ENCODE data around the gene PRKAA1. TPM values are rescaled to one million over a fixed set of nuclear protein-coding genes. Genes with fewer than 3 reads are reported as not detected.

The PRKAA1 gene
- total and polyA plus RNA-seq, 4 donors, result 20.5 to 104 (median 76.2) TPM

DNA sequence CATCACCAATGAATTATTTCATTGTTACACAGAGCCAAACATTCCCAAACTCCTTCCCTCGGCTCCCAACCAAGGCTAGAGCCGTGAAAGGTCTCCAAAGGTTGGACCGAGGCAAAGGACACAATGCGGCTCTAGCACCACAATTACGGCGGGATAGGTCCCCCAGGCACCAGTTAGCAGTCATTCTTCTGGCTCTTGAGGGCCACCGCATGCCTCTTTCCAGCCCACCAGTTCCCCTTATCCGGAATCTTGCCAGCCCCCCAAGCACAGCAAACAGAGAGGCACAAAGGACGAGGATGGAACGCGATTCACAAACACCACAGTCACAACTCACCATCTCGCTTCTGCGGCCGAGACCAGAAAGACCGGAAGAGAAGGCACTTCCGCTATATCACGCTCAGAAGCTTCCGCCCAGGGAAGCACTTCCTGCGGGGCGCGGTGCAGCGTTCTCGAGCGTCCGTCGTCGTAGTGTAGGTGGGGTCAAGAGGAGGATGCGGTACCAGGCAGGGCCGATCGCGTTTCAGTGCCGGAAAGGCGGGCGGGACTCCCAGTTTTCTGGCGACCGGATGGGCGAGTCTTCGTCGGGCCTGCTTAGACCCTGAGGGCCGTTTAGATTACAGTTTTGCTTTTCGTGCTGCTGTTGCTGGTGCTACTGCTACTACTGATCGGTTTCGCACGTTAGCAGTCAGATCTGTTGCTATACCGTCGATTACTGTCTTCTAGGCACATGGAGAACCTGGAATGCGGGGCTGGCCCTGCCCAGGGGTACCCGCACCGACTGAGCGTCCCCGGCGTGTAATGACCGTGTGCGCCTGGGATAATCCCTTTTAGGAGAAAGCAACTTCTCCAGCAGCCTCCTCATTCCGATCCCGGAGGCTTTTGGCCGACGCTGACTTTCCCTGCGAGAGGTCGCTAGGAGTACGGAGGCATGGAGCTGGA, 36.9 kb upstream of the PRKAA1 start, which contains the start of gene RPL37:
TSS of gene RPL37 (minus strand) at position 374 of the 939 bp plus-strand sequence. CDS start at position 337, 37 bp downstream.
- Histone ChIP-seq H3K4me3 (ENCODE audit: low read length in 2 of 2) (peak within 1 kb of the TSS; percentile 45 to 83), H3K27ac (ENCODE audit: low read depth in 1 of 2, low read length in 2 of 2) (peak within 1 kb of the TSS; percentile 89 to 99), H3K36me3 (ENCODE audit: control insufficient read depth in 1 of 2, insufficient read depth in 2 of 2, low read length in 1 of 2) (peaks cover 2% of the 10 kb centered on the region in 2 donors), H3K9me3 (ENCODE audit: control insufficient read depth, low read length) (no peaks in the 10 kb centered on the region), H3K27me3 (ENCODE audit: control insufficient read depth in 1 of 2, insufficient read depth in 2 of 2, low read length in 1 of 2) (no peaks in the 10 kb centered on the region), H3K4me1 (ENCODE audit: control insufficient read depth in 1 of 2, insufficient read depth in 2 of 2, low read length in 2 of 2) (no peaks in the 10 kb centered on the region)
- peak; percentile 99 for ATAC-seq (ENCODE audit: low FRiP score)
- peak; percentile 98 for DNase-seq
- 1% methylated on average over 58 to 61 of the region's 61 CpGs for WGBS, 2 donors
- intact Hi-C loops (cut with DNase I), result loop anchor here (1.0 to 5.0 kb wide), 3 partner anchors 37 to 78 kb away; partner anchors contain the start of gene PRKAA1 (in 1 of the 2)

DNA sequence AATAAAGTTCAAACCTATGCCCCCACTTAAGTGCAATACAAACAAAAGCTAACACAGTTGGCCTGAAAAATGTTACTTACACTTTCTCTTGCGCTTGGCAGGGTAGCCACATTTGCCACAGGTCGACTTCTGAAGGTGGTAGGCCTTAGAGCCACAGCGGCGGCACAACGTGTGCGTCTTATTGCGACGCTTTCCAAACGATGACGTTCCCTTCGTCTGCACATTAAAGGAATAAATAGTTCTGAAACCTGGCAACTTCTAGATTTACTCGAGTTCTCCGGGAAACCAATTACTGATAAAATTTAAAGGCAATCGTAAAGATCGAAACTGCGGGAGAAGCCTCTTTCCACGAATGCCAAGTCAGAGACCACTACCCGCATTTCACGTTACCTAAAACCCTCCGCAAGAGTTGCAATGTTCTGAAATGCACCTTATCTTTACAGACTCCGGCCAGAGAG, 36.2 kb upstream of the PRKAA1 start:
- ATAC-seq (ENCODE audit: low FRiP score), result no peak
- peak in 1 of 2 donors; percentile 51 for DNase-seq
- WGBS, 2 donors, result 1% methylated on average over 21 of the region's 21 CpGs

DNA sequence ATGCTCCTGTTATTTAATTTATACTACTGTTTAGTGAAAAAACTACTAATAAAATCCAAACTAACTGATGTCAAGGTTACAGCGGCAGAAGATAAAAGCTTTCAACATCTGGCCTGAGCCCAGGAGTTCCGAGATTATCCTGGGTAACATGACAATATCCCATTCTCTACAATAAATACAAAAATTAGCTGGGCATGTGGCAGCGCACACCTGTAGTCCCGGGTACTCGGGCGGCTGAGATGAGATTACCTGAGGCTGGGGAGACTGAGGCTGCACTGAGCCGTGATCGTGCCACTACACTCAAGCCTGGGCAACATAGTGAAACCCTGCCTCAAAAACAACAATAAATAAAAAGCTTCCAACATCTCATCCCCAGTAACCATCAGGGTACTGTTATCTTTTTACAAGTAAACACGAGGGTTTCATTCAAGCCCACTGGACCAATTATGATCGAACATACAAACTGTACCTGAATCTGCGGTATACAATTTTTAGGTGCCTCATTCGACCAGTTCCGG, 35.6 kb upstream of the PRKAA1 start:
- DNase-seq (no peak), ATAC-seq (ENCODE audit: low FRiP score) (no peak)
- peak overlapping the region in 1 of 2 donors; percentile 16 for H3K27ac ChIP-seq (ENCODE audit: low read depth in 1 of 2, low read length in 2 of 2)
- intact Hi-C loops (cut with DNase I), result loop anchor here (2.0 kb wide), 1 partner anchor 77 kb away; no protein-coding TSS in a partner anchor
- WGBS, 2 donors, result 62 to 64% methylated on average over 13 of the region's 13 CpGs
- no peaks in the 10 kb centered on the region for H3K27me3 ChIP-seq (ENCODE audit: control insufficient read depth in 1 of 2, insufficient read depth in 2 of 2, low read length in 1 of 2)
- peak overlapping the region; percentile 39 to 83 for H3K4me3 ChIP-seq (ENCODE audit: low read length in 2 of 2)
- H3K4me1 ChIP-seq (ENCODE audit: control insufficient read depth in 1 of 2, insufficient read depth in 2 of 2, low read length in 2 of 2), result no peaks in the 10 kb centered on the region
- H3K9me3 ChIP-seq (ENCODE audit: control insufficient read depth, low read length), result no peaks in the 10 kb centered on the region
- H3K36me3 ChIP-seq (ENCODE audit: control insufficient read depth in 1 of 2, insufficient read depth in 2 of 2, low read length in 1 of 2), result peaks cover 2 to 3% of the 10 kb centered on the region in 2 donors

More for the DNA sequence above, 36.2 kb upstream of the PRKAA1 start:
- Histone ChIP-seq H3K4me1 (ENCODE audit: control insufficient read depth in 1 of 2, insufficient read depth in 2 of 2, low read length in 2 of 2) (no peaks in the 10 kb centered on the region), H3K27ac (ENCODE audit: low read depth in 1 of 2, low read length in 2 of 2) (peak overlapping the region; percentile 16 to 43), H3K4me3 (ENCODE audit: low read length in 2 of 2) (peak overlapping the region; percentile 39 to 83), H3K36me3 (ENCODE audit: control insufficient read depth in 1 of 2, insufficient read depth in 2 of 2, low read length in 1 of 2) (peaks cover 2 to 3% of the 10 kb centered on the region in 2 donors), H3K9me3 (ENCODE audit: control insufficient read depth, low read length) (no peaks in the 10 kb centered on the region), H3K27me3 (ENCODE audit: control insufficient read depth in 1 of 2, insufficient read depth in 2 of 2, low read length in 1 of 2) (no peaks in the 10 kb centered on the region)
- intact Hi-C loops (cut with DNase I), result loop anchor here (2.0 kb wide), 1 partner anchor 78 kb away; no protein-coding TSS in a partner anchor

DNA sequence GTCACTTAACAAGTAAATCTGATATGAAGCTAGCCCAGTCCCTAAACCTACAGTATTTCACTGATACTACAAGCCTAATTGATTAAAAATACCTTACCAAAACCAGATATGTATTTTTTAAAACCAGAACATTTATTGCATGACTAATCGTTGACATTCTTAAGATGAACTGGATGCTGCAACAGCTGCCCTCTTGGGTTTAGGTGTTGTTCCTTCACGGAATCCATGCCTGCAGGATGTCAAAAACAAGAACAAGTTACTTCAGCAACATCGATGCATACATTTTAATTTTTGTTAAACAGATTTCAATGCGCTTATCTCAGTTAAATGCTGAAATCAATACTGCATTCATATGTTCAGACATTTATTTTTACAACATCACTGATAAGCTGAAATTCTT, 34.2 kb upstream of the PRKAA1 start:
- H3K27me3 ChIP-seq (ENCODE audit: control insufficient read depth in 1 of 2, insufficient read depth in 2 of 2, low read length in 1 of 2), result no peaks in the 10 kb centered on the region
- DNase-seq (no peak), ATAC-seq (ENCODE audit: low FRiP score) (no peak)
- peaks cover 3 to 10% of the 10 kb centered on the region in 2 donors for H3K36me3 ChIP-seq (ENCODE audit: control insufficient read depth in 1 of 2, insufficient read depth in 2 of 2, low read length in 1 of 2)
- 85 to 90% methylated on average over 4 of the region's 4 CpGs for WGBS, 2 donors
- no peaks in the 10 kb centered on the region for H3K4me1 ChIP-seq (ENCODE audit: control insufficient read depth in 1 of 2, insufficient read depth in 2 of 2, low read length in 2 of 2)
- H3K4me3 ChIP-seq (ENCODE audit: low read length in 2 of 2), result no peak overlapping the region
- H3K27ac ChIP-seq (ENCODE audit: low read depth in 1 of 2, low read length in 2 of 2), result no peak overlapping the region
- intact Hi-C loops (cut with DNase I), result no loop called here
- H3K9me3 ChIP-seq (ENCODE audit: control insufficient read depth, low read length), result no peaks in the 10 kb centered on the region

DNA sequence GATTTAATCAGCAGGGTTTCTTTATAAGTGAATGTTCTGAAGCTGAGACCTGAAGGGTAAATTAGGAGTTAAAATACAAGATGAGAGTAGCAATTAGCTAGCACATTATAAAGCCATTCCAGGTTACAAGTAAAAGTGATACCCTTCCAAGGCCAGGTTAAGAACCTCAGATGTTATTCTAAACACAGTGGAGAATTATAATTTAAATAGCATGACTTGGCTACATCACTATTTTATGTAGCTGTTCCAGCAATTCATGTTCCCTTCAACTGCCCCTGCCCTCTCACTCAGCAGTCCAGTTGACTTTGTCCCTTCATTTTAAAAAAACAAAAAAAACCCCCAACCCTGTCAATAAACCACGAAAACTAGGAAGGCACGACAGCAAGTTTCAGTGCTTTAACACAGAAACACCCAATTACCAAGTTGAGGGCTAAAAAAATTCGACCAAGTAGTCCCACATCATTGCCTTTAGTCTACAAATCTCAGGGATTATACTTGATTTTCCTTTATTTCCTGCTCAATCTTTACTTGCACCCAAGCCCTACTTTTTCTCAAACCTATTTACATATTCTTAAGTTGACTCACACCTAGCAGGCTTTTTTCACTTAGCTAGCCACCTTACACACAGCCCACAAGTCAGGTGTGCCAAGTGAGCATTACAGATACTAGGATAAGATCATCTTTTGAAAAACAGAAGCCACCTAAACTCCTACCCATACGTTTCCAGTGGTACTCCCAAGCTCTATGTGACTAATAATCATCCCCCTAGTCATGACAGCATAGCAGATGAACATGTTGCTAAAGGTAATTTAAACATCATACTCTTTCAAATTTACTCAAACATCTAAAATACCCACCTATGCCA, 33.4 kb upstream of the PRKAA1 start:
- Histone ChIP-seq H3K27ac (ENCODE audit: low read depth in 1 of 2, low read length in 2 of 2) (no peak overlapping the region), H3K9me3 (ENCODE audit: control insufficient read depth, low read length) (no peaks in the 10 kb centered on the region), H3K36me3 (ENCODE audit: control insufficient read depth in 1 of 2, insufficient read depth in 2 of 2, low read length in 1 of 2) (peaks cover 3 to 16% of the 10 kb centered on the region in 2 donors), H3K4me1 (ENCODE audit: control insufficient read depth in 1 of 2, insufficient read depth in 2 of 2, low read length in 2 of 2) (no peaks in the 10 kb centered on the region), H3K4me3 (ENCODE audit: low read length in 2 of 2) (no peak overlapping the region), H3K27me3 (ENCODE audit: control insufficient read depth in 1 of 2, insufficient read depth in 2 of 2, low read length in 1 of 2) (no peaks in the 10 kb centered on the region)
- DNase-seq (no peak), ATAC-seq (ENCODE audit: low FRiP score) (no peak)
- intact Hi-C loops (cut with DNase I), result no loop called here
- WGBS, 2 donors, result 58 to 73% methylated on average over 4 of the region's 4 CpGs

DNA sequence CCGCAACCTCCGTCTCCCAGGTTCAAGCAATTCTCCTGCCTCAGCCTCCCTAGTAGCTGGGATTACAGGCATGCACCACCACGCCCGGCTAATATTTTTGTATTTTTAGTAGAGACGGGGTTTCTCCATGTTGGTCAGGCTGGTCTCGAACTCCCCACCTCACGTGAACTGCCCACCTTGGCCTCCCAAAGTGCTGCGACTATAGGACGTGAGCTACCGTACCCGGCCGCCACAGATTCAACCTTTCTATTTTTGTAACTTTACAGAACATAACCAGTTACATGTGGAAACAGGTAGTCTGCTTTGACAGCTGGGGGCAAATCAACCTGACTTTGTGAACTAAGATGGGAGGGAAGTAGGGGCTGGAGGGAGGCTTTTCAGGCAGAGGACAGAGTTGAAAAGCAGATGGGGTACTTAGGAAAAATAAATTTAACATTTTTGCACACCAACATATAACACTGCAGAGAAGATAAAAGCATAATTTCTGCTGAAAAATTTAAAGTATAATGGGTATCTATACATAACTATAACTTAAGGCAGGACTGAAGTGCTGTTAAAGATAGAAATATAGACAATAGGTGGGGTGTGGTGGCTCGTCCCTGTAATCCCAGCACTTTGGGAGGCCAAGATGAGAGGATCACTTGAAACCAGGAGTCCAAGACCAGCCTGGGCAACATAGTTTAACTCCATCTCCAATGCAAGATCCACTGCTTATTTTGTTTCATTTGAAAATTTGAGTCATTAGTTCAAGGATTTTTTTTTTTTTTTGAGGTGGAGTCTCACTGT, 31.8 kb upstream of the PRKAA1 start:
- DNase-seq (no peak), ATAC-seq (ENCODE audit: low FRiP score) (no peak)
- H3K27ac ChIP-seq (ENCODE audit: low read depth in 1 of 2, low read length in 2 of 2), result no peak overlapping the region
- H3K4me3 ChIP-seq (ENCODE audit: low read length in 2 of 2), result no peak overlapping the region
- H3K4me1 ChIP-seq (ENCODE audit: control insufficient read depth in 1 of 2, insufficient read depth in 2 of 2, low read length in 2 of 2), result no peaks in the 10 kb centered on the region
- intact Hi-C loops (cut with DNase I), result no loop called here
- H3K36me3 ChIP-seq (ENCODE audit: control insufficient read depth in 1 of 2, insufficient read depth in 2 of 2, low read length in 1 of 2), result peaks cover 3 to 16% of the 10 kb centered on the region in 2 donors
- H3K27me3 ChIP-seq (ENCODE audit: control insufficient read depth in 1 of 2, insufficient read depth in 2 of 2, low read length in 1 of 2), result no peaks in the 10 kb centered on the region
- no peaks in the 10 kb centered on the region for H3K9me3 ChIP-seq (ENCODE audit: control insufficient read depth, low read length)
- WGBS, 2 donors, result 88 to 91% methylated on average over 13 of the region's 13 CpGs

DNA sequence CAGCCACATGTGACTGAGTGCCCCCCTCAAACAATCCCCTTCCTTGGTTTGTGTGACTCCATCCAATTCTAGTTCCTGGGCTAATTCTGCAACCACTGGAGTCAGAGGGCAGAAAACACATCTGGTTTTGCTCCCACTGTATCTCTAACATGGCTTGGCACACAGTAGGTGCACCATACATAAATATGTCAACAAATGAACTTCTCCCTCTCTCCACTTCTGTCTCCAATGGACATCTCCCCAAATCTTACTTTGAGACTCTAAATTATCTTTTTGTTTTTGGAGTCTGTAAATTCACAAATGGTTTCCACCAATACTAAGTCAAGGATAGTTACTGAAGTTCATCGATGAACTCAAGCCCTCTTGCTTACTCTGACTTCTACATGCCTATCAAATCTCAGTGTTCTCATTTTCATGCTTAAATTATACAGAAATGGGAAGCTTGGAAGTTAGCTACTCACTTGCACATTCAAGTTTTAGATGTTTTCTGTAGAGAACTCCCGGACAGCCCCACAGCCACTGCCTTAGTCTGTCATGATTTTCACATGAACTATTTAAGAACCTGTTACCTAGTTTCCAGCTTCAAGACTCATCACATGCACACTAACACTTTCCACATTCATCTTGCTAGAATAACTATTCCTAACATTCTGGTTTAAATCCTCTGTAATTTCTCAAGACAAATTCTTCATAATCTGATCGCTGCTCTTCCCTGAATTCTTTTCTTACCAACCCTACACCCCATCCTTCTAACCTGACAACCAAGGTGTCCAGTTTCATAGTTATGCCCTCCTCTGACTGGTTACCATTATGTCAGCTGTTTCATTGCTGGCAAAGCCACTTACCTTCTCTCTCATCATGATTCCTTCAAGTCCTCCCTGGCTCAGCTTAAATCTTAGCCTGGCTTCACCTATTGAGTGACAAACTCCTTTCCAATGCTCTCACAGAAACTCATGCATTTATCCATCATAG, 30.8 kb upstream of the PRKAA1 start:
- Histone ChIP-seq H3K36me3 (ENCODE audit: control insufficient read depth in 1 of 2, insufficient read depth in 2 of 2, low read length in 1 of 2) (peaks cover 3 to 16% of the 10 kb centered on the region in 2 donors), H3K27ac (ENCODE audit: low read depth in 1 of 2, low read length in 2 of 2) (no peak overlapping the region)
- no peak for DNase-seq

More for the DNA sequence above, 30.8 kb upstream of the PRKAA1 start:
- Histone ChIP-seq H3K4me1 (ENCODE audit: control insufficient read depth in 1 of 2, insufficient read depth in 2 of 2, low read length in 2 of 2) (no peaks in the 10 kb centered on the region), H3K9me3 (ENCODE audit: control insufficient read depth, low read length) (no peaks in the 10 kb centered on the region), H3K27me3 (ENCODE audit: control insufficient read depth in 1 of 2, insufficient read depth in 2 of 2, low read length in 1 of 2) (no peaks in the 10 kb centered on the region), H3K4me3 (ENCODE audit: low read length in 2 of 2) (no peak overlapping the region)
- no peak for ATAC-seq (ENCODE audit: low FRiP score)
- intact Hi-C loops (cut with DNase I), result no loop called here
- WGBS, 2 donors, result 95% methylated on average over 3 of the region's 3 CpGs
